Vagina (tissue), 2 donors: ENCODE measurements around the gene TBX4. TPM values are rescaled to one million over a fixed set of nuclear protein-coding genes. Genes with fewer than 3 reads are reported as not detected.
"Not testable (repeated sequence)": the region's sequence is repeated elsewhere in the genome, so short reads cannot be mapped to it uniquely, and the experiment has no call there.

ENCODE experiments used
- DNase-seq, 2 donors: peaks; one replicate each; pipeline ENCODE4 v3.0.0-alpha.2; 2017; ENCODE audit errors: extremely low spot score in 2 of 2
- H3K27ac ChIP-seq: fragments of 200-600 bp; sonication (generic); one replicate; pipeline ENCODE4 v1.5.1; 2019
- H3K27me3 ChIP-seq: fragments of 200-600 bp; sonication (generic); one replicate; pipeline ENCODE4 v1.5.1; 2019
- H3K36me3 ChIP-seq, 2 donors: fragments of 200-600 bp; sonication (generic); one replicate each; pipeline ENCODE4 v1.5.1; 2017 to 2019
- H3K4me1 ChIP-seq: fragments of 200-600 bp; sonication (generic); one replicate; pipeline ENCODE4 v1.5.1; 2019
- H3K4me3 ChIP-seq, 2 donors: fragments of 200-600 bp; sonication (generic); 1 replicate in 1 of 2; 2 replicates in 1 of 2; pipeline ENCODE4 v1.5.1; 2016 to 2019
- H3K9me3 ChIP-seq: fragments of 200-600 bp; sonication (generic); one replicate; pipeline ENCODE4 v1.5.1; 2019
- CTCF ChIP-seq, 3 experiments: fragments of 450-650 bp in 2 of 3; fragments of 200-600 bp in 1 of 3; sonication (generic) in 1 of 3; IDR thresholded peaks; one replicate each; pipeline ENCODE4 v1.5.1; 2017 to 2019; ENCODE audit warnings: antibody characterized with exemption in 3 of 3, mild to moderate bottlenecking in 2 of 3, moderate library complexity in 2 of 3
- POLR2A ChIP-seq, 2 donors: fragments of 450-650 bp; IDR thresholded peaks; one replicate each; pipeline ENCODE4 v1.6.1; 2017; ENCODE audit warnings: antibody characterized with exemption in 2 of 2, mild to moderate bottlenecking in 2 of 2, moderate library complexity in 2 of 2
- POLR2AphosphoS5 ChIP-seq, 2 donors: sonication (generic); formaldehyde crosslinking; IDR thresholded peaks; one replicate each; pipeline ENCODE4 v1.9.0; 2017; ENCODE audit warnings: antibody characterized with exemption in 2 of 2, mild to moderate bottlenecking in 2 of 2, low read depth in 1 of 2; ENCODE audit not compliant: insufficient read depth in 1 of 2
- intact Hi-C: fragments of 100-400 bp; cut with DNase I; formaldehyde crosslinking; loops from one replicate; pipeline ENCODE4 v1.15.1; 2023
- total RNA-seq: library from RNA; depleted of rRNA; stranded (reverse); fragments of >200 nt; gene quantifications from one replicate; pipeline ENCODE4 v1.2.3, GENCODE V29; 2016

The TBX4 gene
- total RNA-seq, 1 donor from 2014 or later, result not detected

GRCh38 chr17:61492759-61493526 is 40.7 kb downstream of the TBX4 start:
- Histone ChIP-seq H3K4me1 (peaks cover 8% of the 10 kb centered on the region), H3K27ac (peak overlapping the region; percentile 35), H3K4me3 (no peak overlapping the region), H3K27me3 (no peaks in the 10 kb centered on the region), H3K9me3 (no peaks in the 10 kb centered on the region), H3K36me3 (no peaks in the 10 kb centered on the region)
- intact Hi-C loops, result no loop called here
- no peak for TF ChIP-seq POLR2A (IDR thresholded peaks at IDR 0.05)
- no peak for DNase-seq

GRCh38 chr17:61493830-61494324 is 41.7 kb downstream of the TBX4 start:
- H3K27ac ChIP-seq, H3K4me3 ChIP-seq, H3K4me1 ChIP-seq, intact Hi-C loops, H3K9me3 ChIP-seq, H3K36me3 ChIP-seq, DNase-seq, H3K27me3 ChIP-seq: not testable (repeated sequence)

GRCh38 chr17:61494325-61495160 is 42.3 kb downstream of the TBX4 start:
- H3K9me3 ChIP-seq, result no peaks in the 10 kb centered on the region
- H3K4me1 ChIP-seq, result peaks cover 8% of the 10 kb centered on the region
- DNase-seq, result no peak
- H3K27ac ChIP-seq, result no peak overlapping the region
- no peak overlapping the region for H3K4me3 ChIP-seq
- H3K36me3 ChIP-seq, result no peaks in the 10 kb centered on the region
- TF ChIP-seq POLR2A (IDR thresholded peaks at IDR 0.05), result no peak
- TF ChIP-seq CTCF (IDR thresholded peaks at IDR 0.05), result no peak
- no peak for TF ChIP-seq POLR2AphosphoS5 (IDR thresholded peaks at IDR 0.05; ENCODE audit: insufficient read depth in 1 of 2, low read depth in 1 of 2)
- H3K27me3 ChIP-seq, result no peaks in the 10 kb centered on the region
- intact Hi-C loops, result no loop called here

GRCh38 chr17:61495161-61495857 is 43.1 kb downstream of the TBX4 start:
- H3K27ac ChIP-seq, result no peak overlapping the region
- peaks cover 2% of the 10 kb centered on the region for H3K4me1 ChIP-seq
- TF ChIP-seq POLR2A (IDR thresholded peaks at IDR 0.05) (no peak), POLR2AphosphoS5 (IDR thresholded peaks at IDR 0.05; ENCODE audit: insufficient read depth in 1 of 2, low read depth in 1 of 2) (no peak), CTCF (IDR thresholded peaks at IDR 0.05) (no peak)
- no peaks in the 10 kb centered on the region for H3K9me3 ChIP-seq
- no peak for DNase-seq
- no peaks in the 10 kb centered on the region for H3K27me3 ChIP-seq
- intact Hi-C loops, result no loop called here
- no peaks in the 10 kb centered on the region for H3K36me3 ChIP-seq
- no peak overlapping the region for H3K4me3 ChIP-seq

GRCh38 chr17:61496174-61496956 is 44.1 kb downstream of the TBX4 start:
- H3K4me1 ChIP-seq, result no peaks in the 10 kb centered on the region
- no peaks in the 10 kb centered on the region for H3K36me3 ChIP-seq
- H3K4me3 ChIP-seq, result no peak overlapping the region
- TF ChIP-seq CTCF (IDR thresholded peaks at IDR 0.05), result no peak
- no peak for TF ChIP-seq POLR2AphosphoS5 (IDR thresholded peaks at IDR 0.05; ENCODE audit: insufficient read depth in 1 of 2, low read depth in 1 of 2)
- H3K9me3 ChIP-seq, result no peaks in the 10 kb centered on the region
- DNase-seq, result no peak
- intact Hi-C loops, result no loop called here
- H3K27ac ChIP-seq, result no peak overlapping the region
- H3K27me3 ChIP-seq, result no peaks in the 10 kb centered on the region
